SK-N-SH (cell line): ENCODE measurements around the gene CFAP65.

Experiments used
- EZH2phosphoT487 ChIP-seq: fragments of 200-600 bp; sonication (generic); IDR thresholded peaks from 2 replicates; pipeline ENCODE4 v1.6.1; 2017; ENCODE audit warnings: low read depth, mixed run types, mild to moderate bottlenecking, antibody characterized with exemption, moderate library complexity, borderline replicate concordance
- FOXM1 ChIP-seq: IDR thresholded peaks from 2 replicates; pipeline ENCODE4 v1.4.0; 2012; ENCODE audit warnings: low read depth, mild to moderate bottlenecking
- GABPA ChIP-seq: IDR thresholded peaks from 2 replicates; pipeline ENCODE4 v1.4.0; 2012; ENCODE audit warnings: low read depth, mild to moderate bottlenecking
- GATA2 ChIP-seq: sonication (generic); formaldehyde crosslinking; IDR thresholded peaks from 2 replicates; pipeline ENCODE4 v1.5.0; 2020; ENCODE audit warnings: mild to moderate bottlenecking, missing genetic modification reagents
- POLR2AphosphoS5 ChIP-seq: IDR thresholded peaks from 2 replicates; pipeline ENCODE4 v1.6.1; 2012; ENCODE audit warnings: low read depth, low read length
- RAD21 ChIP-seq: IDR thresholded peaks from 2 replicates; pipeline ENCODE4 v1.6.1; 2012; ENCODE audit warnings: mild to moderate bottlenecking, low read length
- RFX5 ChIP-seq: IDR thresholded peaks from 2 replicates; pipeline ENCODE4 v1.6.1; 2012; ENCODE audit warnings: mild to moderate bottlenecking, improper control_type of control experiment, low read length
- RXRA ChIP-seq: IDR thresholded peaks from 2 replicates; pipeline ENCODE4 v1.4.0; 2012; ENCODE audit warnings: low read depth, mild to moderate bottlenecking, borderline replicate concordance
- TF ChIP-seq, protein P1 (sequence below): fragments of 200-600 bp; sonication (generic); IDR thresholded peaks from 2 replicates; pipeline ENCODE4 v1.6.1; 2017; ENCODE audit warnings: antibody characterized with exemption, mild to moderate bottlenecking, moderate library complexity
- TF ChIP-seq, protein P2 (sequence below): fragments of 150-350 bp; IDR thresholded peaks from 2 replicates; pipeline ENCODE4 v1.6.1; 2016; ENCODE audit warnings: mild to moderate bottlenecking, low read depth, low read length
- TF ChIP-seq, protein P3 (sequence below): IDR thresholded peaks from 2 replicates; pipeline ENCODE4 v1.4.0; 2012; ENCODE audit warnings: low read depth

DNA sequence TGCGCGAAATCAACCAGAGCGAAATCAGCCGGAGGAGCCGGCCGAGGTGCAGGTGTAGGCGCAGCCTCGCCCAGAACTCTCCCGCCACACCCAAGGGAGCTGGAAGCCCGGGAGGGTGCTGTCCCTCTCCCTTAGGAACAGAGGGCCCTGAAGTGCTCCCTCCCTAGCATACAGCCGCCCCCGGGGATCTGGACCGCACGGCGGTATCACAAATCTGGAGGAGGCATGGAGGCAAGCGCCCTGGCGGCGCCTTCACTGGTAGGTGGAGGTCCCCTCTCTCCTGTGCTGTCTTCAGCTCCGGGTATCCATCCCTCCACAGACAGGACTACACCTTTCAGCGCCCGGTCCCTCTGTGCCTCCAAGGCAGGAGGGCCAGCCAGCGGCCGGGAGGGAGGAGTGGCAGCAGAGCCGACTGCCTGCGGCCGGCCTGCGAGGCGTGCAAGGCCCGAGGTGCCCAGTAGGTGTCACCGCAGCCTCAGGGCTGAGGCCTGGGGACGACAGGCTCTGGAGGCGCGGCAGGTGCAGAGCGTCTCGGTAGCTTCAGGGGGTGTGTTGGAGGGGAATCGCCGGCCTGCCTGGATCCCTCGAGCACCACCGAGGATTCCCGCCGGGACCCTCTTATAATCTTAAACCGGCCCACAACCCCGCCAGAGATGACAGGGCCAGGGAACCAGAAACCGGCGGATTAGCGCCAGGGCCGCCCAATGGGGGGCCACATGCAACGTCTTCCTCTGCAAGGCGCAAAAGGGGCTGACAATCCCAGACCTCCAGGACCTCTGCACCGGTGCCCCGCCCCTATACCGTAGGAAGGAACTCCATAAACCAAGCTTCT is 16.6 kb upstream of the CFAP65 start:
- TF ChIP-seq GATA2 (CRISPR knock-in tag) (no peak), FOXM1 (no peak), RAD21 (peak; percentile 77), EZH2phosphoT487 (no peak), GABPA (no peak), POLR2AphosphoS5 (no peak), RFX5 (no peak), RXRA (no peak)
- TF ChIP-seq, protein P1, sequence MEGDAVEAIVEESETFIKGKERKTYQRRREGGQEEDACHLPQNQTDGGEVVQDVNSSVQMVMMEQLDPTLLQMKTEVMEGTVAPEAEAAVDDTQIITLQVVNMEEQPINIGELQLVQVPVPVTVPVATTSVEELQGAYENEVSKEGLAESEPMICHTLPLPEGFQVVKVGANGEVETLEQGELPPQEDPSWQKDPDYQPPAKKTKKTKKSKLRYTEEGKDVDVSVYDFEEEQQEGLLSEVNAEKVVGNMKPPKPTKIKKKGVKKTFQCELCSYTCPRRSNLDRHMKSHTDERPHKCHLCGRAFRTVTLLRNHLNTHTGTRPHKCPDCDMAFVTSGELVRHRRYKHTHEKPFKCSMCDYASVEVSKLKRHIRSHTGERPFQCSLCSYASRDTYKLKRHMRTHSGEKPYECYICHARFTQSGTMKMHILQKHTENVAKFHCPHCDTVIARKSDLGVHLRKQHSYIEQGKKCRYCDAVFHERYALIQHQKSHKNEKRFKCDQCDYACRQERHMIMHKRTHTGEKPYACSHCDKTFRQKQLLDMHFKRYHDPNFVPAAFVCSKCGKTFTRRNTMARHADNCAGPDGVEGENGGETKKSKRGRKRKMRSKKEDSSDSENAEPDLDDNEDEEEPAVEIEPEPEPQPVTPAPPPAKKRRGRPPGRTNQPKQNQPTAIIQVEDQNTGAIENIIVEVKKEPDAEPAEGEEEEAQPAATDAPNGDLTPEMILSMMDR: peak; percentile 78
- TF ChIP-seq, protein P2, sequence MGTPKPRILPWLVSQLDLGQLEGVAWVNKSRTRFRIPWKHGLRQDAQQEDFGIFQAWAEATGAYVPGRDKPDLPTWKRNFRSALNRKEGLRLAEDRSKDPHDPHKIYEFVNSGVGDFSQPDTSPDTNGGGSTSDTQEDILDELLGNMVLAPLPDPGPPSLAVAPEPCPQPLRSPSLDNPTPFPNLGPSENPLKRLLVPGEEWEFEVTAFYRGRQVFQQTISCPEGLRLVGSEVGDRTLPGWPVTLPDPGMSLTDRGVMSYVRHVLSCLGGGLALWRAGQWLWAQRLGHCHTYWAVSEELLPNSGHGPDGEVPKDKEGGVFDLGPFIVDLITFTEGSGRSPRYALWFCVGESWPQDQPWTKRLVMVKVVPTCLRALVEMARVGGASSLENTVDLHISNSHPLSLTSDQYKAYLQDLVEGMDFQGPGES: no peak
- TF ChIP-seq, protein P3, sequence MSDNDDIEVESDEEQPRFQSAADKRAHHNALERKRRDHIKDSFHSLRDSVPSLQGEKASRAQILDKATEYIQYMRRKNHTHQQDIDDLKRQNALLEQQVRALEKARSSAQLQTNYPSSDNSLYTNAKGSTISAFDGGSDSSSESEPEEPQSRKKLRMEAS: no peak
